Measurements from ENCODE around the gene ZNF654. TPM values are rescaled to one million over a fixed set of nuclear protein-coding genes. Genes with fewer than 3 reads are reported as not detected.

Gene ZNF654
- total RNA-seq, 2 experiments from 2014 or later, result 5.6 to 18.5 TPM

DNA sequence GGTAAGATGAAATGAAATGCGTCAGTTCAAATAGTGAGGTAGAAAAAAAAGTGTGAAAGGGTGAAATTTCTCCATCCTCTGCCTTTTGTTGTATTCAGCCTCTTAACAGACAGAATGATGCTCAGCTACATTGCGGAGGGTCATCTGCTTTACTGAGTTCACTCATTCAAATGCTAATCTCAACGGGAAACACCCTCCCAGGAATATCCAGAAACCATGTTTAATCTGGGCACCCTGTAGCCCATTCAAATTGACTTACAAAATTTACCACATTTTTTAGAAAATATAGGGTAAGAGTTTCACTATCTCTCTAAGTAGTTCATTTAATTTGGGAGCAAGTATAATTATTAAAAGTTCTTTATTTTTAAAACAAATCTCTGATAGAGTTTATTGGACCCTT, 133.6 kb downstream of the ZNF654 start:
- no peaks in the 10 kb centered on the region for H3K9me2 ChIP-seq (ENCODE audit: insufficient read depth, low read length)
- no peak for TF ChIP-seq EZH2phosphoT487 (IDR thresholded peaks at IDR 0.05; ENCODE audit: borderline replicate concordance, low read depth, low read length)
- TF ChIP-seq, protein P1, sequence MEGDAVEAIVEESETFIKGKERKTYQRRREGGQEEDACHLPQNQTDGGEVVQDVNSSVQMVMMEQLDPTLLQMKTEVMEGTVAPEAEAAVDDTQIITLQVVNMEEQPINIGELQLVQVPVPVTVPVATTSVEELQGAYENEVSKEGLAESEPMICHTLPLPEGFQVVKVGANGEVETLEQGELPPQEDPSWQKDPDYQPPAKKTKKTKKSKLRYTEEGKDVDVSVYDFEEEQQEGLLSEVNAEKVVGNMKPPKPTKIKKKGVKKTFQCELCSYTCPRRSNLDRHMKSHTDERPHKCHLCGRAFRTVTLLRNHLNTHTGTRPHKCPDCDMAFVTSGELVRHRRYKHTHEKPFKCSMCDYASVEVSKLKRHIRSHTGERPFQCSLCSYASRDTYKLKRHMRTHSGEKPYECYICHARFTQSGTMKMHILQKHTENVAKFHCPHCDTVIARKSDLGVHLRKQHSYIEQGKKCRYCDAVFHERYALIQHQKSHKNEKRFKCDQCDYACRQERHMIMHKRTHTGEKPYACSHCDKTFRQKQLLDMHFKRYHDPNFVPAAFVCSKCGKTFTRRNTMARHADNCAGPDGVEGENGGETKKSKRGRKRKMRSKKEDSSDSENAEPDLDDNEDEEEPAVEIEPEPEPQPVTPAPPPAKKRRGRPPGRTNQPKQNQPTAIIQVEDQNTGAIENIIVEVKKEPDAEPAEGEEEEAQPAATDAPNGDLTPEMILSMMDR (conservative IDR thresholded peaks at IDR 0.05; ENCODE audit: low read length), result no peak
- BruUV-seq (replicated peaks), result no TSS peak
- no peak overlapping the region for H3K4me3 ChIP-seq (ENCODE audit: low read depth, low read length, poor library complexity, severe bottlenecking)
- no peaks in the 10 kb centered on the region for H3K79me2 ChIP-seq (ENCODE audit: insufficient read depth, low read depth, low read length)
- no peaks in the 10 kb centered on the region for H3K9me3 ChIP-seq (ENCODE audit: low read length)
- H3K4me1 ChIP-seq (ENCODE audit: insufficient read depth, low read length, poor library complexity, severe bottlenecking), result no peaks in the 10 kb centered on the region
- no peak for DNase-seq (ENCODE audit: low spot score)
- no peaks in the 10 kb centered on the region for H3K36me3 ChIP-seq (ENCODE audit: insufficient read depth, low read length)
- intact Hi-C loops (cut with micrococcal nuclease; ENCODE audit: unreplicated experiment), result no loop called here
- H4K20me1 ChIP-seq (ENCODE audit: insufficient read depth, low read length), result no peaks in the 10 kb centered on the region
- CTCF ChIA-PET (ENCODE audit: unreplicated experiment), result no interaction called here
- H3K4me2 ChIP-seq (ENCODE audit: low read length), result no peak overlapping the region
- POLR2A ChIA-PET, result no interaction called here
- no peak overlapping the region for H2AFZ ChIP-seq (ENCODE audit: low read length)
- H3K27ac ChIP-seq (ENCODE audit: low read depth, low read length, poor library complexity, severe bottlenecking), result no peak overlapping the region

Other genes with a start within 250 kb of the ZNF654 start
- gene CGGBP1, start 250 bp upstream of the ZNF654 start, total RNA-seq (2014; rRNA removed; shearing (Covaris generic)), result 52.8 and 54.4 TPM in 2 replicates
- gene CGGBP1, start 250 bp upstream of the ZNF654 start, total RNA-seq (2022), result 76.0 and 99.3 TPM in 2 replicates
- gene C3orf38, start 90.7 kb downstream of the ZNF654 start, total RNA-seq (2014; rRNA removed; shearing (Covaris generic)), result 27.5 and 27.8 TPM in 2 replicates
- 27.5 and 30.9 TPM in 2 replicates for gene C3orf38, start 90.7 kb downstream of the ZNF654 start, total RNA-seq (2022)

Data from OCI-LY7 (cell line).